HCT116 (cell line): Measurements from ENCODE around the gene IFITM2.
"Not testable (repeated sequence)": the region's sequence is repeated elsewhere in the genome, so short reads cannot be mapped to it uniquely, and the experiment has no call there.

Experiments used
- ATF3 ChIP-seq: IDR thresholded peaks from 2 replicates; pipeline ENCODE4 v1.6.1; 2012
- CEBPB ChIP-seq: IDR thresholded peaks from 2 replicates; pipeline ENCODE4 v1.6.1; 2012; ENCODE audit warnings: low read depth
- CTCF ChIP-seq, 3 experiments: fragments of 200-600 bp in 1 of 3; sonication (generic) in 1 of 3; IDR thresholded peaks in 2 of 3; conservative IDR thresholded peaks in 1 of 3; 2 replicates each; pipeline ENCODE4 v1.5.1; 2012 to 2017; ENCODE audit warnings: low read depth in 2 of 3, low read length in 2 of 3, antibody characterized with exemption in 1 of 3, borderline replicate concordance in 1 of 3, control low read depth in 1 of 3, mild to moderate bottlenecking in 1 of 3, mixed read lengths in 1 of 3, mixed run types in 1 of 3, moderate library complexity in 1 of 3; ENCODE audit not compliant: insufficient read depth in 1 of 3
- EGR1 ChIP-seq: IDR thresholded peaks from 2 replicates; pipeline ENCODE4 v1.6.1; 2012; ENCODE audit warnings: low read depth
- EZH2 ChIP-seq: fragments of 200-600 bp; sonication (generic); IDR thresholded peaks from 2 replicates; pipeline ENCODE4 v1.6.1; 2017; ENCODE audit warnings: antibody characterized with exemption, mixed run types
- EZH2phosphoT487 ChIP-seq: fragments of 200-600 bp; IDR thresholded peaks from 2 replicates; pipeline ENCODE4 v1.6.1; 2018; ENCODE audit warnings: antibody characterized with exemption, borderline replicate concordance
- JUND ChIP-seq: IDR thresholded peaks from 2 replicates; pipeline ENCODE4 v1.6.1; 2012
- MAX ChIP-seq: IDR thresholded peaks from 2 replicates; pipeline ENCODE4 v1.6.1; 2012
- POLR2A ChIP-seq: IDR thresholded peaks from 2 replicates; pipeline ENCODE4 v1.7.0; 2011; ENCODE audit warnings: borderline replicate concordance; ENCODE audit not compliant: insufficient read depth, insufficient read length; ENCODE audit errors: extremely low read depth
- POLR2AphosphoS5 ChIP-seq: IDR thresholded peaks from 2 replicates; pipeline ENCODE4 v1.6.1; 2011; ENCODE audit warnings: mild to moderate bottlenecking, low read depth, low read length, moderate library complexity
- RAD21 ChIP-seq: IDR thresholded peaks from 2 replicates; pipeline ENCODE4 v1.6.1; 2012; ENCODE audit warnings: low read depth, mild to moderate bottlenecking
- REST ChIP-seq: IDR thresholded peaks from 2 replicates; pipeline ENCODE4 v1.6.1; 2012; ENCODE audit warnings: low read depth
- SIN3A ChIP-seq: IDR thresholded peaks from 2 replicates; pipeline ENCODE4 v1.6.1; 2012; ENCODE audit warnings: low read depth
- ZNF274 ChIP-seq: fragments of 200-500 bp; sonication (Bioruptor generic); IDR thresholded peaks from 2 replicates; pipeline ENCODE4 v1.6.1; 2014; ENCODE audit warnings: mild to moderate bottlenecking, low read depth, low read length, inconsistent platforms

- TF ChIP-seq EZH2; CTCF (IDR thresholded peaks at IDR 0.05 in 2 of 3, conservative IDR thresholded peaks at IDR 0.05 in 1 of 3; ENCODE audit: borderline replicate concordance in 1 of 3, insufficient read depth in 1 of 3, low read depth in 2 of 3, low read length in 2 of 3); POLR2A; CEBPB; EZH2phosphoT487; POLR2AphosphoS5; JUND; SIN3A; ZNF274; REST; ATF3; EGR1; RAD21; MAX: not testable (repeated sequence)
Observed at GRCh38 chr11:319888-320273, 12.3 kb downstream of the IFITM2 start.
